GM23338 (cell line): ENCODE results near the gene C22orf39. TPM values are rescaled to one million over a fixed set of nuclear protein-coding genes. Genes with fewer than 3 reads are reported as not detected.

Experiments used
- ATAC-seq: fragments of 200-7000 bp; cut with Tn5 transposase; 3 replicates; pipeline ENCODE4 v1.9.1; 2020
- DNase-seq: peaks from one replicate; pipeline ENCODE4 v3.0.0-alpha.2; 2015; ENCODE audit warnings: low spot score
- H2AFZ ChIP-seq: fragments of 200-600 bp; sonication (generic); 2 replicates; pipeline ENCODE4 v1.8.0; 2016; ENCODE audit warnings: antibody characterized with exemption, mild to moderate bottlenecking, moderate library complexity
- H3F3A ChIP-seq: fragments of 200-600 bp; sonication (generic); replicated peaks from 2 replicates; pipeline ENCODE4 v1.8.0; 2017; ENCODE audit warnings: antibody characterized with exemption, mixed run types, low read depth
- H3K27ac ChIP-seq: fragments of 200-600 bp; sonication (generic); 2 replicates; pipeline ENCODE4 v1.6.1; 2016; ENCODE audit warnings: low read depth
- H3K27me3 ChIP-seq: fragments of 200-600 bp; sonication (generic); 2 replicates; pipeline ENCODE4 v1.8.0; 2016; ENCODE audit warnings: mild to moderate bottlenecking, mixed run types, moderate library complexity; ENCODE audit not compliant: insufficient read depth
- H3K36me3 ChIP-seq: fragments of 200-600 bp; sonication (generic); 2 replicates; pipeline ENCODE4 v1.8.0; 2016; ENCODE audit warnings: mild to moderate bottlenecking; ENCODE audit not compliant: insufficient read depth
- H3K4me1 ChIP-seq: fragments of 200-600 bp; sonication (generic); 2 replicates; pipeline ENCODE4 v1.8.0; 2016; ENCODE audit warnings: mild to moderate bottlenecking, moderate library complexity; ENCODE audit not compliant: insufficient read depth
- H3K4me2 ChIP-seq: fragments of 200-600 bp; sonication (generic); 2 replicates; pipeline ENCODE4 v1.7.1; 2017; ENCODE audit warnings: mixed run types
- H3K4me3 ChIP-seq: fragments of 200-600 bp; sonication (generic); 2 replicates; pipeline ENCODE4 v1.6.1; 2016; ENCODE audit warnings: mixed run types
- H3K79me2 ChIP-seq: fragments of 200-600 bp; sonication (generic); replicated peaks from 2 replicates; pipeline ENCODE4 v1.8.0; 2017; ENCODE audit warnings: mild to moderate bottlenecking; ENCODE audit not compliant: insufficient read depth
- H3K9me2 ChIP-seq: fragments of 200-600 bp; sonication (generic); 2 replicates; pipeline ENCODE4 v1.8.0; 2017; ENCODE audit not compliant: insufficient read depth
- H4K20me1 ChIP-seq: fragments of 200-600 bp; sonication (generic); replicated peaks from 2 replicates; pipeline ENCODE4 v1.8.0; 2017; ENCODE audit warnings: mild to moderate bottlenecking; ENCODE audit not compliant: insufficient read depth
- H3K27ac Mint-ChIP-seq: 2 replicates; pipeline ENCODE4 v1.8.0; 2020; ENCODE audit warnings: inconsistent platforms, mild to moderate bottlenecking, moderate library complexity, mixed read lengths
- H3K27me3 Mint-ChIP-seq: 3 replicates; pipeline ENCODE4 v1.8.0; 2022; ENCODE audit warnings: low read depth, mild to moderate bottlenecking, moderate library complexity, mixed read lengths, inconsistent platforms; ENCODE audit not compliant: insufficient read depth, poor library complexity
- H3K36me3 Mint-ChIP-seq: 3 replicates; pipeline ENCODE4 v1.8.0; 2021; ENCODE audit warnings: low read depth, mild to moderate bottlenecking, inconsistent platforms, moderate library complexity, mixed read lengths
- H3K4me1 Mint-ChIP-seq: 3 replicates; pipeline ENCODE4 v1.8.0; 2020; ENCODE audit warnings: mild to moderate bottlenecking, inconsistent platforms, mixed read lengths
- H3K4me3 Mint-ChIP-seq: 3 replicates; pipeline ENCODE4 v1.8.0; 2021; ENCODE audit warnings: moderate library complexity, mild to moderate bottlenecking, inconsistent platforms, mixed read lengths
- H3K9me3 Mint-ChIP-seq: 3 replicates; pipeline ENCODE4 v1.8.0; 2020; ENCODE audit warnings: moderate library complexity, mild to moderate bottlenecking, inconsistent platforms, mixed read lengths
- CREB1 ChIP-seq: fragments of 250-450 bp; sonication (Bioruptor Pico); IDR thresholded peaks from 2 replicates; pipeline ENCODE4 v1.5.0; 2020; ENCODE audit warnings: low read depth, mild to moderate bottlenecking, moderate library complexity
- CTCF ChIP-seq, 2 experiments: fragments of 200-600 bp in 1 of 2; sonication (generic) in 1 of 2; conservative IDR thresholded peaks; 2 replicates each; pipeline versions ENCODE4 v1.5.1 to v1.6.1; 2016 to 2017; ENCODE audit warnings: antibody characterized with exemption in 2 of 2, low read depth in 2 of 2, mild to moderate bottlenecking in 2 of 2, moderate library complexity in 1 of 2
- ETS1 ChIP-seq: IDR thresholded peaks from 2 replicates; pipeline ENCODE4 v1.6.1; 2016; ENCODE audit warnings: antibody characterized with exemption
- EZH2 ChIP-seq: fragments of 200-600 bp; sonication (generic); IDR thresholded peaks from one replicate; pipeline ENCODE4 v1.8.0; 2017; ENCODE audit warnings: antibody characterized with exemption, mild to moderate bottlenecking, low read depth; ENCODE audit not compliant: unreplicated experiment
- EZH2phosphoT487 ChIP-seq: fragments of 200-600 bp; sonication (generic); IDR thresholded peaks from one replicate; pipeline ENCODE4 v1.8.1; 2018; ENCODE audit warnings: antibody characterized with exemption; ENCODE audit not compliant: unreplicated experiment
- JUNB ChIP-seq: IDR thresholded peaks from one replicate; pipeline ENCODE4 v1.6.1; 2016; ENCODE audit warnings: antibody characterized with exemption; ENCODE audit not compliant: unreplicated experiment
- NANOG ChIP-seq: IDR thresholded peaks from 2 replicates; pipeline ENCODE4 v1.6.1; 2016; ENCODE audit warnings: antibody characterized with exemption, borderline replicate concordance
- POLR2AphosphoS5 ChIP-seq: IDR thresholded peaks from 2 replicates; pipeline ENCODE4 v1.6.1; 2016; ENCODE audit warnings: antibody characterized with exemption, low read depth
- REST ChIP-seq: IDR thresholded peaks from one replicate; pipeline ENCODE4 v1.6.1; 2018; ENCODE audit warnings: antibody characterized with exemption; ENCODE audit not compliant: unreplicated experiment
- STAT1 ChIP-seq: IDR thresholded peaks from one replicate; pipeline ENCODE4 v1.6.1; 2016; ENCODE audit warnings: antibody characterized with exemption; ENCODE audit not compliant: unreplicated experiment
- ZNF114 ChIP-seq: fragments of 250-450 bp; sonication (Bioruptor Pico); IDR thresholded peaks from 2 replicates; pipeline ENCODE4 v1.5.0; 2020; ENCODE audit warnings: mild to moderate bottlenecking, moderate library complexity
- ZNF331 ChIP-seq: fragments of 250-450 bp; sonication (Bioruptor Pico); IDR thresholded peaks from 2 replicates; pipeline ENCODE4 v1.5.0; 2020; ENCODE audit warnings: low read depth, mild to moderate bottlenecking, moderate library complexity
- ZNF462 ChIP-seq: fragments of 250-450 bp; sonication (Bioruptor Pico); IDR thresholded peaks from 2 replicates; pipeline ENCODE4 v1.5.0; 2020; ENCODE audit warnings: mild to moderate bottlenecking, moderate library complexity
- polyA plus RNA-seq: library from polyadenylated mRNA; unstranded; fragments of >200 nt; fragmentation: Nextera tagmentation; extraction: Ambion mirVana; gene quantifications from 2 replicates; pipeline ENCODE4 v1.2.1, GENCODE V29; 2016
- total RNA-seq: library from RNA; depleted of rRNA; stranded (reverse); fragments of >200 nt; shearing (Covaris generic); gene quantifications from 2 replicates; pipeline ENCODE4 v1.2.3, GENCODE V29; 2014

The C22orf39 gene
- total and polyA plus RNA-seq, 2 experiments from 2014 or later, result 37.4 to 40.2 TPM

GRCh38 chr22:19434829-19435580 is 12.5 kb downstream of the C22orf39 start:
- H3K4me1 Mint-ChIP-seq, result peaks cover 9% of the 10 kb centered on the region
- no peak overlapping the region for H3K4me2 ChIP-seq
- H3K36me3 Mint-ChIP-seq, result peaks cover 18% of the 10 kb centered on the region
- no peak overlapping the region for H3K4me3 Mint-ChIP-seq
- peaks cover 8% of the 10 kb centered on the region for H3K27me3 Mint-ChIP-seq
- H3F3A ChIP-seq, result peaks cover 13% of the 10 kb centered on the region; the same call in 1 of the 2 replicates
- no peak for TF ChIP-seq ETS1
- TF ChIP-seq STAT1, result no peak
- no peak for TF ChIP-seq CREB1 (CRISPR knock-in tag)
- TF ChIP-seq JUNB, result no peak
- TF ChIP-seq EZH2, result no peak
- no peak for TF ChIP-seq POLR2AphosphoS5
- no peak for TF ChIP-seq ZNF114 (CRISPR knock-in tag)
- no peak for TF ChIP-seq NANOG
- no peak for TF ChIP-seq ZNF331 (CRISPR knock-in tag)
- no peak for TF ChIP-seq ZNF462
- TF ChIP-seq REST, result no peak
- no peak for TF ChIP-seq EZH2phosphoT487
- no peak for TF ChIP-seq CTCF (conservative IDR thresholded peaks at IDR 0.05; ENCODE audit: low read depth in 2 of 2)
- peaks cover 12% of the 10 kb centered on the region for H3K79me2 ChIP-seq
- H2AFZ ChIP-seq, result no peak overlapping the region
- no peaks in the 10 kb centered on the region for H3K9me3 Mint-ChIP-seq
- no peak overlapping the region for H3K4me3 ChIP-seq
- peaks cover 12% of the 10 kb centered on the region for H3K4me1 ChIP-seq
- H3K27me3 ChIP-seq, result no peaks in the 10 kb centered on the region
- H3K27ac Mint-ChIP-seq, result no peak overlapping the region
- H4K20me1 ChIP-seq, result peaks cover 24% of the 10 kb centered on the region
- no peak for DNase-seq
- H3K36me3 ChIP-seq, result no peaks in the 10 kb centered on the region
- no peaks in the 10 kb centered on the region for H3K9me2 ChIP-seq
- H3K27ac ChIP-seq, result no peak overlapping the region
- no peak for ATAC-seq
